ENCODE measurements around the gene NEDD8.

Gene NEDD8

GRCh38 chr14:24252289-24253124 lies 20.3 kb upstream of the NEDD8 start:
- no peak for TF ChIP-seq FOXP2 (optimal IDR thresholded peaks at IDR 0.05; ENCODE audit: borderline replicate concordance, extremely low read depth, extremely low read length, insufficient read depth)
- no peak for TF ChIP-seq POLR2AphosphoS5 (IDR thresholded peaks at IDR 0.05; ENCODE audit: low read depth, low read length)
- TF ChIP-seq, protein P1, sequence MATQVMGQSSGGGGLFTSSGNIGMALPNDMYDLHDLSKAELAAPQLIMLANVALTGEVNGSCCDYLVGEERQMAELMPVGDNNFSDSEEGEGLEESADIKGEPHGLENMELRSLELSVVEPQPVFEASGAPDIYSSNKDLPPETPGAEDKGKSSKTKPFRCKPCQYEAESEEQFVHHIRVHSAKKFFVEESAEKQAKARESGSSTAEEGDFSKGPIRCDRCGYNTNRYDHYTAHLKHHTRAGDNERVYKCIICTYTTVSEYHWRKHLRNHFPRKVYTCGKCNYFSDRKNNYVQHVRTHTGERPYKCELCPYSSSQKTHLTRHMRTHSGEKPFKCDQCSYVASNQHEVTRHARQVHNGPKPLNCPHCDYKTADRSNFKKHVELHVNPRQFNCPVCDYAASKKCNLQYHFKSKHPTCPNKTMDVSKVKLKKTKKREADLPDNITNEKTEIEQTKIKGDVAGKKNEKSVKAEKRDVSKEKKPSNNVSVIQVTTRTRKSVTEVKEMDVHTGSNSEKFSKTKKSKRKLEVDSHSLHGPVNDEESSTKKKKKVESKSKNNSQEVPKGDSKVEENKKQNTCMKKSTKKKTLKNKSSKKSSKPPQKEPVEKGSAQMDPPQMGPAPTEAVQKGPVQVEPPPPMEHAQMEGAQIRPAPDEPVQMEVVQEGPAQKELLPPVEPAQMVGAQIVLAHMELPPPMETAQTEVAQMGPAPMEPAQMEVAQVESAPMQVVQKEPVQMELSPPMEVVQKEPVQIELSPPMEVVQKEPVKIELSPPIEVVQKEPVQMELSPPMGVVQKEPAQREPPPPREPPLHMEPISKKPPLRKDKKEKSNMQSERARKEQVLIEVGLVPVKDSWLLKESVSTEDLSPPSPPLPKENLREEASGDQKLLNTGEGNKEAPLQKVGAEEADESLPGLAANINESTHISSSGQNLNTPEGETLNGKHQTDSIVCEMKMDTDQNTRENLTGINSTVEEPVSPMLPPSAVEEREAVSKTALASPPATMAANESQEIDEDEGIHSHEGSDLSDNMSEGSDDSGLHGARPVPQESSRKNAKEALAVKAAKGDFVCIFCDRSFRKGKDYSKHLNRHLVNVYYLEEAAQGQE (IDR thresholded peaks at IDR 0.05; ENCODE audit: insufficient read depth in 1 of 2, low read depth in 2 of 2, low read length in 2 of 2) = no peak
- no peak for TF ChIP-seq TAF1 (IDR thresholded peaks at IDR 0.05; ENCODE audit: borderline replicate concordance, insufficient read depth, low read length)
- no peak for TF ChIP-seq SIN3A (IDR thresholded peaks at IDR 0.05; ENCODE audit: borderline replicate concordance, insufficient read depth, low read length)

DNA sequence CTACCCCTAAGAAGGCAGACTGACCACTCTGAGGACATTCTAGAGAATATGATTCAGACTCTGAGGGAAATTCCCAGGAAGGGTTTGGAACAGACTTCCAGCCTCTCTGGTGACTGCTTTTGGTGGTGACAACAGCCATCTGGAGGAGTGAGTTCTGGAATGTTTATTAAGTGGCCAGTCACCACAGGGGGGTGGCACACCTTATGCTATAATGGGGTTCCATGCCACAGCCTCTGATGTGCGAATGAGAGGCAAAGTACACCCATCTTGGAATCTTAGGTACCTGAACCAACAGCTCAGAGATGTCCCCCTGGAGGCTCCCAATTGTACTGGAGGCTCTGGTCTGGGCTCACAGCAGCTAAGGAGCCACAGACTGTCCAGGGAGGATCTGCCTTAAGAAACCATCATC lies 19.7 kb upstream of the NEDD8 start:
- TF ChIP-seq FOXP2 (optimal IDR thresholded peaks at IDR 0.05; ENCODE audit: borderline replicate concordance, extremely low read depth, extremely low read length, insufficient read depth) (no peak), POLR2AphosphoS5 (IDR thresholded peaks at IDR 0.05; ENCODE audit: low read depth, low read length) (no peak), SIN3A (IDR thresholded peaks at IDR 0.05; ENCODE audit: borderline replicate concordance, insufficient read depth, low read length) (no peak), TAF1 (IDR thresholded peaks at IDR 0.05; ENCODE audit: borderline replicate concordance, insufficient read depth, low read length) (no peak)
- TF ChIP-seq, protein P1 (IDR thresholded peaks at IDR 0.05; ENCODE audit: insufficient read depth in 1 of 2, low read depth in 2 of 2, low read length in 2 of 2) = no peak

DNA sequence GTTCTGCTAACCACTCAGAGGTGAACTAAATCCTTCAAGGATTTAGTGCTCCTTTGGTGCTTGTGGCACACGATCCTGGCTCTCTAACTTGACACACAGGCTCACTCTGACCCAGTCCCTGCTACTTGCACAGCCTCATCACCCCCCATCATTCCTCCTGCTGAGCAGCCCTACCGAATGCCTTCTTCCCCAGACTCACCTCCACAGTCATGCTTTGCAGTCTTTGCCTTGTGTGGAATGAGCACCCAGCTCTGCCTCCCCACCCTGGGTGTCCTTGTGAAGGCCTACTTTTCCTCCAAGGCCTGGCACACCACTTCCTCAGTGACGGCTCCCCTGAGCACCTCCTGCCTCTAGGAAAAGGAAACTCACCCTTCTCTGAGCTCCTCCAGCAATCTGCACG lies 18.2 kb upstream of the NEDD8 start:
- TF ChIP-seq SIN3A (IDR thresholded peaks at IDR 0.05; ENCODE audit: borderline replicate concordance, insufficient read depth, low read length) (no peak), TAF1 (IDR thresholded peaks at IDR 0.05; ENCODE audit: borderline replicate concordance, insufficient read depth, low read length) (no peak), POLR2AphosphoS5 (IDR thresholded peaks at IDR 0.05; ENCODE audit: low read depth, low read length) (no peak), FOXP2 (optimal IDR thresholded peaks at IDR 0.05; ENCODE audit: borderline replicate concordance, extremely low read depth, extremely low read length, insufficient read depth) (no peak)

GRCh38 chr14:24249230-24250021 lies 17.3 kb upstream of the NEDD8 start:
- TF ChIP-seq, protein P1 (IDR thresholded peaks at IDR 0.05; ENCODE audit: insufficient read depth in 1 of 2, low read depth in 2 of 2, low read length in 2 of 2) = no peak
- TF ChIP-seq POLR2AphosphoS5 (IDR thresholded peaks at IDR 0.05; ENCODE audit: low read depth, low read length) (no peak), FOXP2 (optimal IDR thresholded peaks at IDR 0.05; ENCODE audit: borderline replicate concordance, extremely low read depth, extremely low read length, insufficient read depth) (no peak), SIN3A (IDR thresholded peaks at IDR 0.05; ENCODE audit: borderline replicate concordance, insufficient read depth, low read length) (no peak), TAF1 (IDR thresholded peaks at IDR 0.05; ENCODE audit: borderline replicate concordance, insufficient read depth, low read length) (no peak)

GRCh38 chr14:24247422-24247821 lies 15.3 kb upstream of the NEDD8 start:
- TF ChIP-seq, protein P1 (IDR thresholded peaks at IDR 0.05; ENCODE audit: insufficient read depth in 1 of 2, low read depth in 2 of 2, low read length in 2 of 2) = no peak
- TF ChIP-seq POLR2AphosphoS5 (IDR thresholded peaks at IDR 0.05; ENCODE audit: low read depth, low read length) (no peak), FOXP2 (optimal IDR thresholded peaks at IDR 0.05; ENCODE audit: borderline replicate concordance, extremely low read depth, extremely low read length, insufficient read depth) (no peak), TAF1 (IDR thresholded peaks at IDR 0.05; ENCODE audit: borderline replicate concordance, insufficient read depth, low read length) (no peak), SIN3A (IDR thresholded peaks at IDR 0.05; ENCODE audit: borderline replicate concordance, insufficient read depth, low read length) (no peak)

Measured in PFSK-1 (cell line).